ENCODE results near the gene LDAH.

The LDAH gene

GRCh38 chr2:20844246-20844645 lies 21.3 kb upstream of the LDAH start:
- peak; percentile 12 for DNase-seq (ENCODE audit: low read depth)
- H3K4me3 ChIP-seq (ENCODE audit: low read length), result no peak overlapping the region
- no peak for TF ChIP-seq CTCF (IDR thresholded peaks at IDR 0.05; ENCODE audit: insufficient read depth, low read depth, low read length, missing control alignments)

GRCh38 chr2:20839052-20839451 lies 16.2 kb upstream of the LDAH start:
- DNase-seq (ENCODE audit: low read depth), result no peak
- no peak for TF ChIP-seq CTCF (IDR thresholded peaks at IDR 0.05; ENCODE audit: insufficient read depth, low read depth, low read length, missing control alignments)
- H3K4me3 ChIP-seq (ENCODE audit: low read length), result no peak overlapping the region

GRCh38 chr2:20838016-20838415 lies 15.1 kb upstream of the LDAH start:
- no peak for DNase-seq (ENCODE audit: low read depth)
- no peak overlapping the region for H3K4me3 ChIP-seq (ENCODE audit: low read length)
- TF ChIP-seq CTCF (IDR thresholded peaks at IDR 0.05; ENCODE audit: insufficient read depth, low read depth, low read length, missing control alignments), result no peak

GRCh38 chr2:20836521-20836920 lies 13.6 kb upstream of the LDAH start:
- H3K4me3 ChIP-seq (ENCODE audit: low read length), result no peak overlapping the region
- no peak for DNase-seq (ENCODE audit: low read depth)
- TF ChIP-seq CTCF (IDR thresholded peaks at IDR 0.05; ENCODE audit: insufficient read depth, low read depth, low read length, missing control alignments), result no peak

GRCh38 chr2:20834331-20834730 lies 11.4 kb upstream of the LDAH start:
- no peak for TF ChIP-seq CTCF (IDR thresholded peaks at IDR 0.05; ENCODE audit: insufficient read depth, low read depth, low read length, missing control alignments)
- no peak for DNase-seq (ENCODE audit: low read depth)
- H3K4me3 ChIP-seq (ENCODE audit: low read length), result no peak overlapping the region

GRCh38 chr2:20832606-20833005 lies 9.7 kb upstream of the LDAH start:
- no peak overlapping the region for H3K4me3 ChIP-seq (ENCODE audit: low read length)
- TF ChIP-seq CTCF (IDR thresholded peaks at IDR 0.05; ENCODE audit: insufficient read depth, low read depth, low read length, missing control alignments), result no peak
- no peak for DNase-seq (ENCODE audit: low read depth)

GRCh38 chr2:20829861-20830260 lies 7.0 kb upstream of the LDAH start:
- no peak for TF ChIP-seq CTCF (IDR thresholded peaks at IDR 0.05; ENCODE audit: insufficient read depth, low read depth, low read length, missing control alignments)
- no peak overlapping the region for H3K4me3 ChIP-seq (ENCODE audit: low read length)
- no peak for DNase-seq (ENCODE audit: low read depth)

Data from epithelial cell of esophagus (primary cell).